GM18517 (cell line): ENCODE data around the gene SYNJ2.
"Not testable (repeated sequence)": the region's sequence is repeated elsewhere in the genome, so short reads cannot be mapped to it uniquely, and the experiment has no call there.

Source experiments
- ATAC-seq: cut with Tn5 transposase; IDR thresholded peaks from one replicate; pipeline ENCODE4 v1.9.1; 2021; ENCODE audit warnings: mild to moderate bottlenecking, moderate library complexity; ENCODE audit not compliant: unreplicated experiment

SYNJ2 gene

GRCh38 chr6:157981395-157982101 lies at the start of gene SYNJ2:
Gene SYNJ2 (plus strand): TSS chr6:157981863. CDS start chr6:157981962, 99 bp downstream.
- peak; percentile 75 for ATAC-seq

- ATAC-seq: no peak
Measured at GRCh38 chr6:157935786-157936185, 45.9 kb upstream of the SYNJ2 start.

GRCh38 chr6:157937318-157937717 lies 44.3 kb upstream of the SYNJ2 start:
- ATAC-seq: no peak

GRCh38 chr6:157937916-157938315 lies 43.7 kb upstream of the SYNJ2 start:
- no peak for ATAC-seq

- ATAC-seq: not testable (repeated sequence)
Measured at GRCh38 chr6:157940375-157941036, 41.2 kb upstream of the SYNJ2 start.

GRCh38 chr6:157941101-157941863 lies 40.4 kb upstream of the SYNJ2 start:
- no peak for ATAC-seq

- no peak for ATAC-seq
Measured at GRCh38 chr6:157942351-157942750, 39.3 kb upstream of the SYNJ2 start.

GRCh38 chr6:157943249-157943963 lies 38.3 kb upstream of the SYNJ2 start:
- no peak for ATAC-seq

- no peak for ATAC-seq
Measured at GRCh38 chr6:157943964-157944283, 37.7 kb upstream of the SYNJ2 start.

GRCh38 chr6:157944983-157945931 lies 36.4 kb upstream of the SYNJ2 start:
- no peak for ATAC-seq

- ATAC-seq: no peak
Measured at GRCh38 chr6:157946053-157946617, 35.5 kb upstream of the SYNJ2 start.

- no peak for ATAC-seq
Measured at GRCh38 chr6:157946865-157947532, 34.7 kb upstream of the SYNJ2 start.

GRCh38 chr6:157950899-157951298 lies 30.8 kb upstream of the SYNJ2 start:
- ATAC-seq: not testable (repeated sequence)

GRCh38 chr6:157951828-157952227 lies 29.8 kb upstream of the SYNJ2 start:
- ATAC-seq: no peak

- no peak for ATAC-seq
Measured at GRCh38 chr6:157952861-157953351, 28.8 kb upstream of the SYNJ2 start.

- no peak for ATAC-seq
Measured at GRCh38 chr6:157953580-157954091, 28.0 kb upstream of the SYNJ2 start.

- no peak for ATAC-seq
Measured at GRCh38 chr6:157954150-157955117, 27.2 kb upstream of the SYNJ2 start.

- no peak for ATAC-seq
Measured at GRCh38 chr6:157955675-157956074, 26.0 kb upstream of the SYNJ2 start.
